ENCODE measurements around the gene ALPL.
"Not testable (repeated sequence)": the region's sequence is repeated elsewhere in the genome, so short reads cannot be mapped to it uniquely, and the experiment has no call there.

The ALPL gene

GRCh38 chr1:21507511-21508270, 1.5 kb upstream of the ALPL start:
- no peak for DNase-seq (ENCODE audit: low read depth, low spot score)

- DNase-seq (ENCODE audit: low read depth, low spot score), result peak; percentile 82
Observed at GRCh38 chr1:21508580-21509350, 458 bp upstream of the ALPL start.

- DNase-seq (ENCODE audit: low read depth, low spot score), result no peak
Observed at GRCh38 chr1:21510113-21510493, 880 bp downstream of the ALPL start.

- peak; percentile 26 for DNase-seq (ENCODE audit: low read depth, low spot score)
Observed at GRCh38 chr1:21510885-21511578, 1.8 kb downstream of the ALPL start.

GRCh38 chr1:21511579-21512522, 2.6 kb downstream of the ALPL start:
- peak; percentile 98 for DNase-seq (ENCODE audit: low read depth, low spot score)

- no peak for DNase-seq (ENCODE audit: low read depth, low spot score)
Observed at GRCh38 chr1:21514245-21514644, 5.0 kb downstream of the ALPL start.

- no peak for DNase-seq (ENCODE audit: low read depth, low spot score)
Observed at GRCh38 chr1:21517161-21517589, 8.0 kb downstream of the ALPL start.

- DNase-seq (ENCODE audit: low read depth, low spot score), result no peak
Observed at GRCh38 chr1:21517660-21518480, 8.6 kb downstream of the ALPL start.

GRCh38 chr1:21518774-21519455, 9.7 kb downstream of the ALPL start:
- no peak for DNase-seq (ENCODE audit: low read depth, low spot score)

GRCh38 chr1:21519486-21520070, 10.4 kb downstream of the ALPL start:
- DNase-seq (ENCODE audit: low read depth, low spot score), result not testable (repeated sequence)

- DNase-seq (ENCODE audit: low read depth, low spot score), result peak; percentile 78
Observed at GRCh38 chr1:21520899-21521716, 11.9 kb downstream of the ALPL start.

- no peak for DNase-seq (ENCODE audit: low read depth, low spot score)
Observed at GRCh38 chr1:21521717-21522060, 12.5 kb downstream of the ALPL start.

- no peak for DNase-seq (ENCODE audit: low read depth, low spot score)
Observed at GRCh38 chr1:21522525-21523038, 13.4 kb downstream of the ALPL start.

GRCh38 chr1:21523297-21523813, 14.1 kb downstream of the ALPL start:
- DNase-seq (ENCODE audit: low read depth, low spot score), result no peak

- DNase-seq (ENCODE audit: low read depth, low spot score), result no peak
Observed at GRCh38 chr1:21524220-21524619, 15.0 kb downstream of the ALPL start.

GRCh38 chr1:21524686-21525339, 15.6 kb downstream of the ALPL start:
- DNase-seq (ENCODE audit: low read depth, low spot score), result no peak

GRCh38 chr1:21525340-21525717, 16.1 kb downstream of the ALPL start:
- no peak for DNase-seq (ENCODE audit: low read depth, low spot score)

GRCh38 chr1:21526441-21526840, 17.2 kb downstream of the ALPL start:
- DNase-seq (ENCODE audit: low read depth, low spot score), result no peak
